ENCODE measurements around the gene NAT10.

The NAT10 gene

DNA sequence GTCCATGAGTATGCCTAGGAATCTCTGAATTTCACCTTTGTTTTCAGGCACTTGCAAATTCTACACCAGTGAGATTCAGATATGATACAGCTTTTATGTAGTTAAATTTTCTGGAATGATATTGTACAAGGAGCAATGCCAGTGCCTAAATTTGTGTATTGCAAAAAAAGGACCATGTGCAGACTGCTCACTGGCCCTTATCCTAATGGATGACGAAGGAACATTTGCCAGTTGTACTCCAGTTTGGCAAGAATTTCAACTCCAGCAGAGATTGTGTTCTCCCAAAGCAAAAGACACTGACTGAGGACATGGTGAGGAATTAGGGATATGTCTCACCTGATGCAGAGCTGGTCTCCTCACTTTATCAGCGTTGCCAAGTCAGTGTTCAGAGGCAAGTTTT is 8.6 kb downstream of the NAT10 start:
- Histone ChIP-seq H3K9me3 (ENCODE audit: insufficient read depth, low read length) (no peaks in the 10 kb centered on the region), H3K27me3 (ENCODE audit: low read length) (no peaks in the 10 kb centered on the region), H3F3A (ENCODE audit: insufficient read depth) (no peaks in the 10 kb centered on the region), H3K4me3 (ENCODE audit: insufficient read depth, low read length, poor library complexity, severe bottlenecking) (no peak overlapping the region), H3K36me3 (ENCODE audit: low read length) (no peaks in the 10 kb centered on the region), H3K4me2 (ENCODE audit: low read depth, low read length, poor library complexity, severe bottlenecking) (no peak overlapping the region), H3K79me2 (ENCODE audit: insufficient read depth, low read length) (no peaks in the 10 kb centered on the region), H3K27ac (ENCODE audit: low read depth, low read length) (no peak overlapping the region), H3K9ac (ENCODE audit: low read length) (no peak overlapping the region), H3K9me2 (replicated peaks; ENCODE audit: insufficient read depth, low read length) (no peaks in the 10 kb centered on the region), H2AFZ (ENCODE audit: low read depth, low read length, severe bottlenecking) (no peak overlapping the region), H4K20me1 (ENCODE audit: low read depth, low read length) (no peaks in the 10 kb centered on the region)
- TF ChIP-seq EZH2phosphoT487 (conservative IDR thresholded peaks at IDR 0.05; ENCODE audit: low read length): no peak

DNA sequence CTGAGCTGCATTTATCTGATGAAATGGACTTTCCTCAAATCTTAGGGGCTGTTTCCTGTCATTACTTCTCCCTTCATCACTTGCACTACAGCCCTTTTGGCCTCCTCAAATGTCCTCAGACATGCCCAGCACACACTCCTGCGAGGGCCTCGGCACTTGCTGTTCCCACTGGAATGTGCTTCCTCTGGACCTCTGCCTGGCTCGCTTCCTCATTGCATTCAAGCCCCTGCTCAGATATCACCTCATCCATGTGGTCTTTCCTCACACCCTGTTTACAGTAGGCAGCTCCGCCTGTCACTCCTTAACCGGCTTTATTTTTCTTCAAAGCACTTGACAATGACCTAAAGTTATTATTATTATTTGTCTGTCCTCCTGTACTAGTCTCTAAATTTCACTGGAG is 9.0 kb downstream of the NAT10 start:
- H3F3A ChIP-seq (ENCODE audit: insufficient read depth): no peaks in the 10 kb centered on the region
- no peak overlapping the region for H3K4me2 ChIP-seq (ENCODE audit: low read depth, low read length, poor library complexity, severe bottlenecking)
- no peaks in the 10 kb centered on the region for H3K79me2 ChIP-seq (ENCODE audit: insufficient read depth, low read length)
- H3K27me3 ChIP-seq (ENCODE audit: low read length): no peaks in the 10 kb centered on the region
- no peaks in the 10 kb centered on the region for H3K36me3 ChIP-seq (ENCODE audit: low read length)
- H3K9me2 ChIP-seq (replicated peaks; ENCODE audit: insufficient read depth, low read length): no peaks in the 10 kb centered on the region
- H3K4me3 ChIP-seq (ENCODE audit: insufficient read depth, low read length, poor library complexity, severe bottlenecking): no peak overlapping the region
- H3K9ac ChIP-seq (ENCODE audit: low read length): no peak overlapping the region
- TF ChIP-seq EZH2phosphoT487 (conservative IDR thresholded peaks at IDR 0.05; ENCODE audit: low read length): no peak
- TF ChIP-seq, protein P1, sequence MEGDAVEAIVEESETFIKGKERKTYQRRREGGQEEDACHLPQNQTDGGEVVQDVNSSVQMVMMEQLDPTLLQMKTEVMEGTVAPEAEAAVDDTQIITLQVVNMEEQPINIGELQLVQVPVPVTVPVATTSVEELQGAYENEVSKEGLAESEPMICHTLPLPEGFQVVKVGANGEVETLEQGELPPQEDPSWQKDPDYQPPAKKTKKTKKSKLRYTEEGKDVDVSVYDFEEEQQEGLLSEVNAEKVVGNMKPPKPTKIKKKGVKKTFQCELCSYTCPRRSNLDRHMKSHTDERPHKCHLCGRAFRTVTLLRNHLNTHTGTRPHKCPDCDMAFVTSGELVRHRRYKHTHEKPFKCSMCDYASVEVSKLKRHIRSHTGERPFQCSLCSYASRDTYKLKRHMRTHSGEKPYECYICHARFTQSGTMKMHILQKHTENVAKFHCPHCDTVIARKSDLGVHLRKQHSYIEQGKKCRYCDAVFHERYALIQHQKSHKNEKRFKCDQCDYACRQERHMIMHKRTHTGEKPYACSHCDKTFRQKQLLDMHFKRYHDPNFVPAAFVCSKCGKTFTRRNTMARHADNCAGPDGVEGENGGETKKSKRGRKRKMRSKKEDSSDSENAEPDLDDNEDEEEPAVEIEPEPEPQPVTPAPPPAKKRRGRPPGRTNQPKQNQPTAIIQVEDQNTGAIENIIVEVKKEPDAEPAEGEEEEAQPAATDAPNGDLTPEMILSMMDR (IDR thresholded peaks at IDR 0.05; ENCODE audit: insufficient read depth, low read length, poor library complexity, severe bottlenecking): no peak
- no peaks in the 10 kb centered on the region for H3K9me3 ChIP-seq (ENCODE audit: insufficient read depth, low read length)
- no peaks in the 10 kb centered on the region for H4K20me1 ChIP-seq (ENCODE audit: low read depth, low read length)
- H2AFZ ChIP-seq (ENCODE audit: low read depth, low read length, severe bottlenecking): no peak overlapping the region
- H3K27ac ChIP-seq (ENCODE audit: low read depth, low read length): no peak overlapping the region

- no peak for TF ChIP-seq EZH2phosphoT487 (conservative IDR thresholded peaks at IDR 0.05; ENCODE audit: low read length)
- no peak overlapping the region for H3K27ac ChIP-seq (ENCODE audit: low read depth, low read length)
- no peak overlapping the region for H3K9ac ChIP-seq (ENCODE audit: low read length)
- no peaks in the 10 kb centered on the region for H3F3A ChIP-seq (ENCODE audit: insufficient read depth)
- H3K4me3 ChIP-seq (ENCODE audit: insufficient read depth, low read length, poor library complexity, severe bottlenecking): no peak overlapping the region
- H3K27me3 ChIP-seq (ENCODE audit: low read length): no peaks in the 10 kb centered on the region
- no peak overlapping the region for H3K4me2 ChIP-seq (ENCODE audit: low read depth, low read length, poor library complexity, severe bottlenecking)
- H4K20me1 ChIP-seq (ENCODE audit: low read depth, low read length): no peaks in the 10 kb centered on the region
- H3K36me3 ChIP-seq (ENCODE audit: low read length): no peaks in the 10 kb centered on the region
- H2AFZ ChIP-seq (ENCODE audit: low read depth, low read length, severe bottlenecking): no peak overlapping the region
- H3K79me2 ChIP-seq (ENCODE audit: insufficient read depth, low read length): no peaks in the 10 kb centered on the region
- no peaks in the 10 kb centered on the region for H3K9me2 ChIP-seq (replicated peaks; ENCODE audit: insufficient read depth, low read length)
- no peaks in the 10 kb centered on the region for H3K9me3 ChIP-seq (ENCODE audit: insufficient read depth, low read length)
Measured at GRCh38 chr11:34120651-34121050, 15.2 kb downstream of the NAT10 start.

DNA sequence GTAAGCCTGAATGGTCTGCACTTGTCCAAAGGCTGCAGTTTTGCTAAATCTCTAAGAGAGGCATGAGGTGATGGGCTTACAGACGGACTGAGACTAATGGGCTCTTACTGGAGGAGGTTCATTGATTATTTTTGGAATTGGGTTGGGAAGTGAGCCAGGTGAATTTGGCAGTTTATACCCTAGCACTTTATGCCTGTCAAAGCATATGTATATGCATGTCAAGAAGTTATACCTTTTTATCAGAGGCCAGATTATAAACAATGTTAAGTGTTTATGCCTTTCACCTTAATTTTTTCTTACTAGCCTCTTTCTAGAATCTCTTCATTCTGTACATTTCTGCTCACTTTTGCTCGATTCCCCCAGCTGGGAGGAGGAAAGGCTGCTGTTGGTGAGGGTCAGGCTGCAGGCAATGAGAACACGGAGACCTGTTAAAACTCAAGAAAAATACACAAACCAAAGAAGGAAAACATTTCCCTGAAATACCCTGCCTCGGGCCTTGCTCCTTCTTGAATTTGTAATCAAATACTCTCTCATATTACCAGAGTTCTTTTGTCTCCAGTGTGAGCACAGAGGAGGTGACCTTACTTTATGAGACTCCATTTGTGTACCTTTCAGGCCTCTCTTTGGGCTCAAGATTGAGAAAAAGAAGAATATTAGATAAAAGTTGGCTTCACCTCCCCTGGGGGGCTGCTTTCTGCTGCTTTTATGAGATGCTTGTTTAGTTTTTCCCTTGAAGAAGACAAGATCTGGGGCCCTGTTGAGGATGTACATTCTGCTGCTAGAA is 19.6 kb downstream of the NAT10 start:
- Histone ChIP-seq H3F3A (ENCODE audit: insufficient read depth) (no peaks in the 10 kb centered on the region), H2AFZ (ENCODE audit: low read depth, low read length, severe bottlenecking) (no peak overlapping the region), H3K36me3 (ENCODE audit: low read length) (no peaks in the 10 kb centered on the region), H4K20me1 (ENCODE audit: low read depth, low read length) (no peaks in the 10 kb centered on the region), H3K4me3 (ENCODE audit: insufficient read depth, low read length, poor library complexity, severe bottlenecking) (no peak overlapping the region), H3K27ac (ENCODE audit: low read depth, low read length) (no peak overlapping the region), H3K9me3 (ENCODE audit: insufficient read depth, low read length) (no peaks in the 10 kb centered on the region), H3K9me2 (replicated peaks; ENCODE audit: insufficient read depth, low read length) (no peaks in the 10 kb centered on the region), H3K79me2 (ENCODE audit: insufficient read depth, low read length) (no peaks in the 10 kb centered on the region), H3K27me3 (ENCODE audit: low read length) (no peaks in the 10 kb centered on the region), H3K4me2 (ENCODE audit: low read depth, low read length, poor library complexity, severe bottlenecking) (no peak overlapping the region), H3K9ac (ENCODE audit: low read length) (no peak overlapping the region)
- no peak for TF ChIP-seq EZH2phosphoT487 (conservative IDR thresholded peaks at IDR 0.05; ENCODE audit: low read length)
- TF ChIP-seq, protein P1 (IDR thresholded peaks at IDR 0.05; ENCODE audit: insufficient read depth, low read length, poor library complexity, severe bottlenecking): no peak
